ENCODE results near the gene GANAB. TPM values are rescaled to one million over a fixed set of nuclear protein-coding genes. Genes with fewer than 3 reads are reported as not detected.

The GANAB gene
- total RNA-seq, 1 donor from 2014 or later: 383 TPM

DNA sequence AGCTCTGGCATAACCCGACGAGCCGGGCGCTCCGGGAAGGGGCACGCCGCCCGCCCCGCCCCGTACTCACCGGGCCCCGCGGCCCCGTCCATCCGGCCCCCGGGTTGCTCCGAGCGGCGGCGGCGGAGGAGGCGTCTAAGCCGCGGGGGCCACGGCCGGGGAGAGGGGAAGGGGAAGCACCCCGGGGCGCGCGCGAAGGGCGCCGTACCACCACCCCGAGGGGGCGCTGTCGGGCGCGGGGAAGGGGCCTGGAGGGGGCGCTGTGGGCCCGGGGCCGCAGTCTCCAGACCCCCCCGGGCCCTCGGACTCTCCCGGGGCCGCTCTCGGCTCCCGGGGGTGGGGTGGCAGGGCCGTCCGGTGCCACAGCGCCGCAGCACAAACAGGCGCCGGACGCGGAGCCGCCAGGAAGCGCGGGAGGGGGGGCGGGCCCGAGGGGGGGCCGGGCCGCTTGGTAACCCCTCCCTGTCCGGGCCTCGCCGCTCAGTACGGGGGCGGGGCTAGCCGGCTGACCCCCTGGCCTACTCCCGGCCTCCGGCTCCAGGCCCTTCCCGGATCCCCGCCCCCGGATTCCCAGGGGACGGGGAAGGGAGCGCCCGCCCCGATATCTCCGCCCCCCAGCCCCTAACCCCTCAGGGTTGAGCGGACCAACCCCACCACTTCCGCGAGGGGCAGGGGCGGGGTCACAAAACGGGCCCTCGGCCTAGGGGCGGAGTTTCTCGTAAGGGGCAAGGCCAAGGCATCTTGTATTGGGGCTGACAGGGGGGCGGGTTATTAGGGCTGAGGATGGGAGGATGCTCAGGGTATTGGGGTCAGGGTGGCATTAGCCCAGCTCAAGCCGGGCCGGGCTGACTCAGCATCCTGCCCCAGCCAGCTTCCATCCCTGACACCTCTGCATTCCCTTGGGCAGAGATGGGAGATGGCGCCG is 33.8 kb downstream of the GANAB start, which contains the start of the genes EML3 and ROM1:
Gene EML3, minus strand, starts transcription at position 410 of the 925 bp plus-strand sequence. Its CDS starts 318 bp downstream, at position 92.
Gene ROM1, plus strand, starts transcription at position 892 of the 925 bp plus-strand sequence. Its CDS starts 25 bp downstream, at position 917.
- DNase-seq (ENCODE audit: low spot score): peak; percentile 86
- H3K4me3 Mint-ChIP-seq (ENCODE audit: unreplicated experiment): peak within 1 kb of the TSS; percentile 94
- TF ChIP-seq, protein P1, sequence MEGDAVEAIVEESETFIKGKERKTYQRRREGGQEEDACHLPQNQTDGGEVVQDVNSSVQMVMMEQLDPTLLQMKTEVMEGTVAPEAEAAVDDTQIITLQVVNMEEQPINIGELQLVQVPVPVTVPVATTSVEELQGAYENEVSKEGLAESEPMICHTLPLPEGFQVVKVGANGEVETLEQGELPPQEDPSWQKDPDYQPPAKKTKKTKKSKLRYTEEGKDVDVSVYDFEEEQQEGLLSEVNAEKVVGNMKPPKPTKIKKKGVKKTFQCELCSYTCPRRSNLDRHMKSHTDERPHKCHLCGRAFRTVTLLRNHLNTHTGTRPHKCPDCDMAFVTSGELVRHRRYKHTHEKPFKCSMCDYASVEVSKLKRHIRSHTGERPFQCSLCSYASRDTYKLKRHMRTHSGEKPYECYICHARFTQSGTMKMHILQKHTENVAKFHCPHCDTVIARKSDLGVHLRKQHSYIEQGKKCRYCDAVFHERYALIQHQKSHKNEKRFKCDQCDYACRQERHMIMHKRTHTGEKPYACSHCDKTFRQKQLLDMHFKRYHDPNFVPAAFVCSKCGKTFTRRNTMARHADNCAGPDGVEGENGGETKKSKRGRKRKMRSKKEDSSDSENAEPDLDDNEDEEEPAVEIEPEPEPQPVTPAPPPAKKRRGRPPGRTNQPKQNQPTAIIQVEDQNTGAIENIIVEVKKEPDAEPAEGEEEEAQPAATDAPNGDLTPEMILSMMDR (IDR thresholded peaks at IDR 0.05; ENCODE audit: unreplicated experiment): peak; percentile 99
- no peaks in the 10 kb centered on the region for H3K9me3 Mint-ChIP-seq (ENCODE audit: unreplicated experiment)
- H3K27me3 Mint-ChIP-seq (ENCODE audit: unreplicated experiment): peaks cover 18% of the 10 kb centered on the region
- H3K27ac Mint-ChIP-seq (ENCODE audit: unreplicated experiment): peak within 1 kb of the TSS; percentile 78
- peaks cover 18% of the 10 kb centered on the region for H3K4me1 Mint-ChIP-seq (ENCODE audit: unreplicated experiment)
- H3K36me3 Mint-ChIP-seq (ENCODE audit: low read depth, unreplicated experiment): peaks cover 18% of the 10 kb centered on the region

DNA sequence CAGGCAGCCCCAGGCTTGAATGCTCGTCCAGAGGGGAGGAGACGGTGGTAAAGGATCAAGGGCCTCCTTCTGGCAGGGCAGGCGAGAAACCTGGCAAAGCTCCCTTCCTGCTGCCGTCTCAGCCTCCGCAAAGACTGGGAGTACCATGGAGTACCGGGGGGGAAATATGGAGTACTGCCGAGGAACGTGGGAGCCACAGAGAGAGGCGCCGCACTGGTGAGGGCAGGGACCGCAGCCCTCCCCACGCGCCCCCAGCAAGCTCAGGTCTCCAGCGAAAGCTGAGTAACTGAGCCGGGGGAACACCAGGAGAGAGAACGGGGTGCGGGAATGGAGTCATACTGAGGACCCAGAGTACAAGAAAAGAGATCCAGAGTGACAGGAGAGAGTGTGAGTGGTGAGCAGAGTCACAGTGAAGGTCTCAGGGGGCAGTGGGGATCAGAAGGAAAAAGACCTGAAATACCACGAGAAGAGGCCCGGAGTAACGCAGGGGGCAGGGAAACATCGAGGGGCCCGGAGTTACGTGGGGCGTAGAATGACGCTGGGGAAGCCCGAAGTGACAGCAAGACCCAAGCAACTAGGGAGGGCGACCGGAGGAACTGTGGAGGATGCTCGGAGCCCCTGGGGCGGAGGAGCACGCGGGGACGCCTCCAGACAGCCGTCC is 34.6 kb downstream of the GANAB start:
- peak overlapping the region; percentile 94 for H3K4me3 Mint-ChIP-seq (ENCODE audit: unreplicated experiment)
- peak overlapping the region; percentile 76 for H3K27ac Mint-ChIP-seq (ENCODE audit: unreplicated experiment)
- H3K27me3 Mint-ChIP-seq (ENCODE audit: unreplicated experiment): peaks cover 18% of the 10 kb centered on the region
- peaks cover 21% of the 10 kb centered on the region for H3K36me3 Mint-ChIP-seq (ENCODE audit: low read depth, unreplicated experiment)
- no peaks in the 10 kb centered on the region for H3K9me3 Mint-ChIP-seq (ENCODE audit: unreplicated experiment)
- DNase-seq (ENCODE audit: low spot score): peak; percentile 21
- TF ChIP-seq, protein P1 (IDR thresholded peaks at IDR 0.05; ENCODE audit: unreplicated experiment): no peak
- H3K4me1 Mint-ChIP-seq (ENCODE audit: unreplicated experiment): peaks cover 19% of the 10 kb centered on the region

DNA sequence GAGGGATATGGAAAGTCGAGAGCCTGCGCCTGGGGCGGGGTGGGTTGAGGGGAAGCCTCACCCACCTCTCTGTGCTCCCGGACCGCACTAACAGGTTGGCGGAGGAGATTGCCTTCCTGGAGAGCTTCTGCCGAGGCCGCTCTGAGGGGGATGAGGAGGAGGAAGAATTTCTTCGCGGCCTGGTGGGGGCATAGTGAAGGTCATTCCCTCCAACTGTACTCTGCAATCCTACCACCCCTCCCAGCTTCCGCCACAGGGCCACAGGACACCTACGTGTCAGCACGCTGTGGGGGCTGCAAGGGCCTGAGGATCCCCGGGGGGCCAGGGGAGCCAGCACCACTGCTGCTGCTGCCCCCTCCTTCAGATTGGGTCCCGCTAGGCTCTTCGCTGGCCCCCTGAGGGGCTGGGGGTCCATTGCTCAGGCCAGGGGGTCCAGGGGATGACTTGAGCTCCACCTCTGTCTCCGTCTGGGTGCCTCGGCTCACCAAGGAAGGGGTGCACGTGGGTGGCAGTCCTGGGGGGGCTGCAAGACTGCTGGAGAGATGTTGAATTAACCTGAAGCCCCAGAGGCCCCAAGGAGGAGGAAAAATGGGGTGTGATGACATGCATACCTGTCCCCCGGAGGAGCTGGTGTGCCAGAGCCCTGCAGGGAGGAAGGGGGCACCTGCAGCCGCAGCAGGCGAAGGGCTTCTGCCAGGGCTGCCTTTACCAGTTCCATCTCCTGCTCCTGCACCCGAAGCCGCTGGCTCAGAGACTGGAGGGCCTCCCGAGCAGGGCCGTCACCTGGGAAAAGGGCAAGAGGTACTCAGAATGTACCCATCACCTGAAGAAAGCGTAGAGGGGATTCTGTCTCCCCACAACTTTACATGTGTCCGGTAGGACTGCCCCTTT is 35.4 kb downstream of the GANAB start:
- Mint-ChIP-seq H3K27ac (ENCODE audit: unreplicated experiment) (no peak overlapping the region), H3K9me3 (ENCODE audit: unreplicated experiment) (no peaks in the 10 kb centered on the region), H3K4me3 (ENCODE audit: unreplicated experiment) (peak overlapping the region; percentile 94), H3K4me1 (ENCODE audit: unreplicated experiment) (peaks cover 19% of the 10 kb centered on the region), H3K27me3 (ENCODE audit: unreplicated experiment) (peaks cover 18% of the 10 kb centered on the region), H3K36me3 (ENCODE audit: low read depth, unreplicated experiment) (peaks cover 24% of the 10 kb centered on the region)
- no peak for DNase-seq (ENCODE audit: low spot score)
- TF ChIP-seq, protein P1 (IDR thresholded peaks at IDR 0.05; ENCODE audit: unreplicated experiment): no peak

DNA sequence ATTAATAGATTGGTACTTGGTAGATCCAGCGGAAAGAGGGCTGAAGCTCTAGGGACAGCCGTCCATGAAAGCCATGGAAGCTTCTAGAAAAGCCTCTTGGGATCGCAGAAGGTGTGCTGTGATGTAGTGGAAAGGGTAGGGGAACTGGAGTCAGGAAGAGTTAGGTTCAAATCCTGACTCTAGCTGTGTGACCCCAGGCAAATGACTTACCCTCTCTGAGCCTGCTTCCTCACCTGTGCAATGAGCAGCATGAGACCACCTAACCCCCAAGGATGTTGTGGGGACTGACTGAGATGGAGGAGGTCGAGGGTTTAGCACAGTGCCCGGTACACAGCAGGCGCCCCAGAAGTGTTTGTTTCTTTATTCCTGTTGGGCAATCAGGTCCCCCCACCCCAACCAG is 36.0 kb downstream of the GANAB start:
- H3K36me3 Mint-ChIP-seq (ENCODE audit: low read depth, unreplicated experiment): peaks cover 26% of the 10 kb centered on the region
- TF ChIP-seq, protein P1 (IDR thresholded peaks at IDR 0.05; ENCODE audit: unreplicated experiment): no peak
- H3K27ac Mint-ChIP-seq (ENCODE audit: unreplicated experiment): peak overlapping the region; percentile 42
- DNase-seq (ENCODE audit: low spot score): no peak
- H3K9me3 Mint-ChIP-seq (ENCODE audit: unreplicated experiment): no peaks in the 10 kb centered on the region
- H3K4me1 Mint-ChIP-seq (ENCODE audit: unreplicated experiment): peaks cover 19% of the 10 kb centered on the region
- peaks cover 18% of the 10 kb centered on the region for H3K27me3 Mint-ChIP-seq (ENCODE audit: unreplicated experiment)
- peak overlapping the region; percentile 77 for H3K4me3 Mint-ChIP-seq (ENCODE audit: unreplicated experiment)

All from endothelial cell (in vitro differentiated cells).